ENCODE data around the gene RAD51B.

DNA sequence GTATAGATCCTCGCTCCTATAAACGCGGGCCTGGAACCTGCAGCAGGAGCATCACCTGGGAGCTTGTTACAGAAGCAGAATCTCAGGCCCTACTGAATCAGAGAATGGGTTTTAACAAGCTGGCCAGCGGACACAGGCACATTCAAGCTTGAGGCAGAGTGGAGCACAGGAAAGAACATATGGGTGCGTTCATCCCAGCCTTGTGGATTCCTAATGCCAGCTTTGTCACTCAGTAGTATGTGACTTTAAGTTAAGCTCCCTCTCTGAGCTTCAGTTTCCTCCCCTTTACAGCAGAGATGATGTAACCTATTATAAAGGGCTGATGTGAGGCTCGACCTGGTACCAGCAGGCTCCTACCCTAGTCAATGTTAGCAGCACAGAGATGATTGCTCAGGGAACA is 768.4 kb downstream of the RAD51B start:
- TF ChIP-seq ZBED1 (IDR thresholded peaks at IDR 0.05) (no peak), RBM22 (IDR thresholded peaks at IDR 0.05; ENCODE audit: low read depth, low read length, poor library complexity, severe bottlenecking) (no peak), PML (IDR thresholded peaks at IDR 0.05; ENCODE audit: low read length) (no peak), MYBL2 (IDR thresholded peaks at IDR 0.05; ENCODE audit: low read depth) (no peak), MYBL2 (CRISPR knock-in tag; IDR thresholded peaks at IDR 0.05; ENCODE audit: borderline replicate concordance) (no peak), ZNF384 (IDR thresholded peaks at IDR 0.05; ENCODE audit: low read depth, low read length) (no peak), ZBTB8A (IDR thresholded peaks at IDR 0.05; ENCODE audit: partially characterized antibody) (no peak), ZNF146 (CRISPR knock-in tag; IDR thresholded peaks at IDR 0.05; ENCODE audit: unreplicated experiment) (no peak)
- TF ChIP-seq, protein P1, sequence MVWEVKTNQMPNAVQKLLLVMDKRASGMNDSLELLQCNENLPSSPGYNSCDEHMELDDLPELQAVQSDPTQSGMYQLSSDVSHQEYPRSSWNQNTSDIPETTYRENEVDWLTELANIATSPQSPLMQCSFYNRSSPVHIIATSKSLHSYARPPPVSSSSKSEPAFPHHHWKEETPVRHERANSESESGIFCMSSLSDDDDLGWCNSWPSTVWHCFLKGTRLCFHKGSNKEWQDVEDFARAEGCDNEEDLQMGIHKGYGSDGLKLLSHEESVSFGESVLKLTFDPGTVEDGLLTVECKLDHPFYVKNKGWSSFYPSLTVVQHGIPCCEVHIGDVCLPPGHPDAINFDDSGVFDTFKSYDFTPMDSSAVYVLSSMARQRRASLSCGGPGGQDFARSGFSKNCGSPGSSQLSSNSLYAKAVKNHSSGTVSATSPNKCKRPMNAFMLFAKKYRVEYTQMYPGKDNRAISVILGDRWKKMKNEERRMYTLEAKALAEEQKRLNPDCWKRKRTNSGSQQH (CRISPR knock-in tag; IDR thresholded peaks at IDR 0.05), result no peak
- TF ChIP-seq, protein P2, sequence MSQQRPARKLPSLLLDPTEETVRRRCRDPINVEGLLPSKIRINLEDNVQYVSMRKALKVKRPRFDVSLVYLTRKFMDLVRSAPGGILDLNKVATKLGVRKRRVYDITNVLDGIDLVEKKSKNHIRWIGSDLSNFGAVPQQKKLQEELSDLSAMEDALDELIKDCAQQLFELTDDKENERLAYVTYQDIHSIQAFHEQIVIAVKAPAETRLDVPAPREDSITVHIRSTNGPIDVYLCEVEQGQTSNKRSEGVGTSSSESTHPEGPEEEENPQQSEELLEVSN (IDR thresholded peaks at IDR 0.05; ENCODE audit: borderline replicate concordance in 1 of 2, extremely low read depth in 1 of 2, insufficient read depth in 1 of 2, insufficient read length in 1 of 2, low read depth in 1 of 2, low read length in 1 of 2, poor library complexity in 1 of 2, severe bottlenecking in 1 of 2), result no peak

Data from K562 (cell line).